LoVo (cell line): Measurements from ENCODE around the gene KRTAP12-2.

Experiments
- DNase-seq: peaks from one replicate; pipeline ENCODE4 v3.0.0-alpha.2; 2016; ENCODE audit warnings: low spot score

Gene KRTAP12-2

GRCh38 chr21:44626673-44627143, 40.0 kb downstream of the KRTAP12-2 start, which contains the start of gene KRTAP10-9:
TSS of gene KRTAP10-9 (plus strand) at chr21:44627093. CDS start at chr21:44627172, 79 bp downstream.
- no peak for DNase-seq

- DNase-seq, result no peak
These were observed 40.5 kb downstream of the KRTAP12-2 start for GRCh38 chr21:44626262-44626661.

GRCh38 chr21:44625756-44626155, 41.0 kb downstream of the KRTAP12-2 start:
- no peak for DNase-seq

DNA sequence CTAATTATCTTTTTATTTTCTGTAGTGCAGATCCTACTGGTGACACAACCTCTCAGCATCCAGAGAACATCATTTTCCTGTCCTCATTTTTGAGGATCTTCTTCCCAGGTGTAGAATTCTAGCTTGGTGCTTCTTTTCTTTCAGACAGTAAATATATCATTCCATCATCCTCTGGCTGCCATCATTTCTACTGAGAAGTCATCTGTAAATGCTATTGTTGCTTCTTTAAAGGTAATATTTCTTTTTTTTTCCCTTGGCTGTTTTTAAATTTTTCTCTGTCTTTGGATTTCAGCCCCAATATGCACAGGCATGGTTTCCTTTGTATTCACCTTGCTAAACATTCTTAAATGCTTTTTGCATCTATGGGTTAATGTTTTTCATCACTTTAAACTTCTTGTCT, 43.2 kb downstream of the KRTAP12-2 start:
- no peak for DNase-seq

- no peak for DNase-seq
These were observed 46.8 kb downstream of the KRTAP12-2 start for GRCh38 chr21:44619886-44620285.

DNA sequence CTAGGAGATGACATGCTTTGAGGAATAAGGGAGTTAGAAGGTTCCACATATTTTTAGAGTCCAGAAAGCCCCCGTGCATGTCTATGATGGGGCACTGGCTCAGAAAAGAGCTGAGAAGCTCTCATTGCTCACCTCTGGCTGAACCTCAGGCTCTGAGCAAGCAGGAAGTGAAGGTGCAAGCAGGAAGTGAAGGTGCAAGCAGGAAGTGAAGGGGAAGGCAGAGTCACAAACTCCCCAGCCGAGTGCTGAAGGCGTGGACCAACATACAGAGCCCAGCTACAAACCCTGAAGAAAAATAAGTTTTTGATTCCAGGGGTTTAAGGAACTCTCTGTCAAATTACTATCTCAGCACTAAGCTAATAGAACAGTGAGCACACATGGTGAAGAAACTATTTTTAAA, 47.8 kb downstream of the KRTAP12-2 start:
- DNase-seq, result no peak

DNA sequence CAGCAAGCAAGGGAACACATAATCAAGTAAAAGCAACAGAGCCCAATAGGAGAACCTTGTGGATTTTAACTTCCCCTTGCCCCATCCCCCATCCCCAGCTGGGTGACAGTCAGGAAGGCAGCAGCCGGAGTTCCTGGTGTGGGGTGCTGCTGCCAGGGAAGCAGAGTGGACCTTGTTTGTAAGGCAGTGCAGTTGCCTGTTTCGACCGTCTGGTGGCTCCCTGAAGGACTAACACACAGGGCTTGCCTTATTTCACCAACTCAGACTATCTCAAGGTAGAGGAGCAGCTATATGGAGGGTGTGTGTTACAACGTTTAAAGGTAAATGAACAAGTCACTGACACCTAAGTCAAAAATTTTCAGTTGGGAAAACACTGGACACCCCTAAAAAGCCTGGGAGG, 48.2 kb downstream of the KRTAP12-2 start:
- peak; percentile 19 for DNase-seq

DNA sequence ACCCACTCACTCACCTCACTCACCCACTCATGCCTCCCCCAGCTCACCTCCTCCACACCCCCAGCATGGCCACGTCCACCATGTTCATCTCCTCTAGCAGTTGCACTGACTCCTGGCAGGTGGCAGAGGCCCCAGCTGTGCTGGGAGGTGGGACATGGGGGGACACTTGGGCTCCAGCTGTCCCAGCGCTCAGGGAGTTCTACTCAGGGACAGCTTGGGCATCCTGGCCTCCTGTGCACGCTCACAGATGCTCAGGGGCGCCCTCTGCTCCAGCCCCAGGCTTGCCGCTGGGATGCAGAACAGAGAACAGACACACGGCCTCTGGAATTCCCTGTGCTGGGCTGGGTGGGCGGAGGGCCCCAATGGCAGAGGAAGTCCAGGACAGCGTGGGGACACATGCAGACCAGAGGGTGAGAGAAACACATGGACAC, 49.6 kb downstream of the KRTAP12-2 start:
- no peak for DNase-seq

- no peak for DNase-seq
These were observed 50.2 kb downstream of the KRTAP12-2 start for GRCh38 chr21:44616591-44616926.
